Measurements from ENCODE around the gene TCF3. TPM values are rescaled to one million over a fixed set of nuclear protein-coding genes. Genes with fewer than 3 reads are reported as not detected.

Gene TCF3
- total and polyA plus RNA-seq, 2 of the 8 experiments (the other 6 are each of a cell fraction or from before 2014, with no cell fraction given) = 241 to 348 TPM

GRCh38 chr19:1609103-1609396, 43.4 kb downstream of the TCF3 start (continued):
- TF ChIP-seq CHD7 (IDR thresholded peaks at IDR 0.05; ENCODE audit: insufficient replicate concordance, low read length) = no peak
- TF ChIP-seq POLR2AphosphoS5 (IDR thresholded peaks at IDR 0.05; ENCODE audit: low read depth, low read length) = 0 out of 2 replicates have a peak, but pooled peaks have one; percentile 12
- TF ChIP-seq POLR2A (IDR thresholded peaks at IDR 0.05; ENCODE audit: control extremely low read depth in 1 of 2, low read depth in 2 of 2, low read length in 2 of 2) = peak in 1 of 2 experiments; percentile 18; a peak in 1 of 3 replicates

All from H1 (cell line).